Nephron (organoid): ENCODE results near the gene POU2AF2.

Source experiments
- H3K27ac Mint-ChIP-seq, 3 experiments: 2 replicates each; pipeline ENCODE4 v1.8.0; 2020; ENCODE audit warnings: mixed read lengths in 3 of 3, mild to moderate bottlenecking in 2 of 3, moderate library complexity in 1 of 3
- H3K27me3 Mint-ChIP-seq: 2 replicates; pipeline ENCODE4 v1.8.0; 2021; ENCODE audit warnings: low read depth, mild to moderate bottlenecking, moderate library complexity, mixed read lengths
- H3K36me3 Mint-ChIP-seq: 2 replicates; pipeline ENCODE4 v1.8.0; 2020; ENCODE audit warnings: low read depth, mixed read lengths
- H3K4me1 Mint-ChIP-seq: 2 replicates; pipeline ENCODE4 v1.8.0; 2020; ENCODE audit warnings: mixed read lengths
- H3K4me3 Mint-ChIP-seq, 3 experiments: 2 replicates each; pipeline ENCODE4 v1.8.0; 2020; ENCODE audit warnings: mild to moderate bottlenecking in 3 of 3, mixed read lengths in 3 of 3, moderate library complexity in 2 of 3
- H3K9me3 Mint-ChIP-seq: 2 replicates; pipeline ENCODE4 v1.8.0; 2020; ENCODE audit warnings: mixed read lengths
- TF ChIP-seq, protein P1 (sequence below), 3 experiments: fragments of 200-600 bp; sonication (generic); IDR thresholded peaks; one replicate each; pipeline ENCODE4 v1.5.0; 2021; ENCODE audit warnings: antibody characterized with exemption in 3 of 3; ENCODE audit not compliant: unreplicated experiment in 3 of 3

Gene POU2AF2

DNA sequence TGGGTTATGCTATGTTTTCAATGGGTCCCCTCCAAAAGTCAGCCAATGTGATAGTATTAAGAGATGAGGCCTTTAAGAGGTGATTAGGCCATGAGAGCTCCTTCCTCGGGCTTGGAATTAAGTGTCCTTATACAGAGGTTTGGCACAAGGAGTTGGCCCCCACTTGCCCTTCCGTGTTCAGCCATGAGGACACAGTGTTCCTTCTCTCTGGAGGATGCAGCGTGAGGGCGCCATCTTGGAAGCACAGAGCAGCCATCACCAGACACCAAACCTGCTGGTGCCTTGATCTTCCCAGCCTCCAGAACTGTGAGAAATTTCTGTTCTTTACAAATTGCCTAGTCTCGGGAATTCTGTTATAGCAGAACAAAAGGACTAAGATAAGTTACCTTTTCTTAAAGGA, 79.7 kb downstream of the POU2AF2 start:
- no peaks in the 10 kb centered on the region for H3K9me3 Mint-ChIP-seq
- no peak overlapping the region for H3K4me3 Mint-ChIP-seq
- H3K27ac Mint-ChIP-seq, result no peak overlapping the region
- TF ChIP-seq, protein P1, sequence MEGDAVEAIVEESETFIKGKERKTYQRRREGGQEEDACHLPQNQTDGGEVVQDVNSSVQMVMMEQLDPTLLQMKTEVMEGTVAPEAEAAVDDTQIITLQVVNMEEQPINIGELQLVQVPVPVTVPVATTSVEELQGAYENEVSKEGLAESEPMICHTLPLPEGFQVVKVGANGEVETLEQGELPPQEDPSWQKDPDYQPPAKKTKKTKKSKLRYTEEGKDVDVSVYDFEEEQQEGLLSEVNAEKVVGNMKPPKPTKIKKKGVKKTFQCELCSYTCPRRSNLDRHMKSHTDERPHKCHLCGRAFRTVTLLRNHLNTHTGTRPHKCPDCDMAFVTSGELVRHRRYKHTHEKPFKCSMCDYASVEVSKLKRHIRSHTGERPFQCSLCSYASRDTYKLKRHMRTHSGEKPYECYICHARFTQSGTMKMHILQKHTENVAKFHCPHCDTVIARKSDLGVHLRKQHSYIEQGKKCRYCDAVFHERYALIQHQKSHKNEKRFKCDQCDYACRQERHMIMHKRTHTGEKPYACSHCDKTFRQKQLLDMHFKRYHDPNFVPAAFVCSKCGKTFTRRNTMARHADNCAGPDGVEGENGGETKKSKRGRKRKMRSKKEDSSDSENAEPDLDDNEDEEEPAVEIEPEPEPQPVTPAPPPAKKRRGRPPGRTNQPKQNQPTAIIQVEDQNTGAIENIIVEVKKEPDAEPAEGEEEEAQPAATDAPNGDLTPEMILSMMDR (IDR thresholded peaks at IDR 0.05; ENCODE audit: unreplicated experiment in 3 of 3), result no peak
- peaks cover 31% of the 10 kb centered on the region for H3K4me1 Mint-ChIP-seq
- H3K27me3 Mint-ChIP-seq, result peaks cover 7% of the 10 kb centered on the region
- H3K36me3 Mint-ChIP-seq, result no peaks in the 10 kb centered on the region

DNA sequence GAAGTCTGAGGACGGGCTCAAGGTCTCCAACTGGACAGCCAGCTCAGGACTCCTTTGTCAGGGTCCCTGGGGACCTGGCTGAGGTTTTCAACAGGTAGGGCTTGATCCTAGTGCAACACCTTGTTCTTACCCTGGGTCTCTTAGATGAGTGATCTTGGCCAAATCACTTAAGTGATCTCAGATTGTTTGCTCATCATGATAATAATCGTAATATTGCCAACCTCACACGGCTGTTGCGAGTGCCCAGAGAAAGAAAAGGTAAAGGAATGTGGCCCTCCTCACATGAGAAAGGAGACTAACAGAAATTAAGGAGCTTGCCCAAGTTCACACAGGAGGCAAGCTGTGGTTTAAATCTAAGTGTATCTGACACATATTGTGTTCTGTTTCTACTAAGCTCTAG, 81.3 kb downstream of the POU2AF2 start:
- H3K4me3 Mint-ChIP-seq, result no peak overlapping the region
- H3K36me3 Mint-ChIP-seq, result no peaks in the 10 kb centered on the region
- TF ChIP-seq, protein P1 (IDR thresholded peaks at IDR 0.05; ENCODE audit: unreplicated experiment in 3 of 3), result no peak
- H3K4me1 Mint-ChIP-seq, result peaks cover 22% of the 10 kb centered on the region
- H3K9me3 Mint-ChIP-seq, result no peaks in the 10 kb centered on the region
- no peak overlapping the region for H3K27ac Mint-ChIP-seq
- H3K27me3 Mint-ChIP-seq, result no peaks in the 10 kb centered on the region

DNA sequence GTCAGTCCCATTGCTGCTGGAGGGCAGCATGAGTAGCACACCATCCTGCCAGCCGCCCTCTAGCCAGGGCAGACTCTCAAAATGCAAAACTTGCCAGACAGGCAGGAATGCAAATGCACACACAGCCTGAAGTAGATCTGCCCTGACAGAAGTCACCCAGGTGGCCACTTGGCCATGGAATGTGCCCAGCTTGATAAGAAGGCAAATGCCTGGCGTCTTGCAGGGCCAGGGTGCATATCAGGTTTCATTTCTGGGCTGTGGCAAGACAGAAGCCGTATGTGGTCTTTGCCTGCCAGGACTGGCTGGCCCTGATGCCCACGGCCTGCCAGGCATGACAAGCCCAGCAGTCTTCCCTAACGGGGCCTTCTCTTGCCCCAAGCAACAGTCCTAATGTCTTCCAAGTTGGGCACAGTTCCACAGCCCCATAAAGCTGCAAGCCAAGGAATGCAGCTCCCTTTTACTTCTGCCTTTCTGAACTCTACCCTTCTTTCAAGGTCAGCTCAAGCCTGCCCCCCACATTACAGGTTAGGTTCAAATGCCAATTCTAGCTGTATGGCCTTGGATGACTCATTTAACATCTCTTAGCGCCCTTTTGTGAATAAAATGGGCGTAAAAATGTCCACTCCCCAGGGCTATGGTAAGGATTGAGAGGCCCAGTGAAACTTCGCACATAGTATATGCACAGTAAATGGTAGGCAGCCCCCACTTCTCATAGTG, 82.5 kb downstream of the POU2AF2 start:
- no peak overlapping the region for H3K4me3 Mint-ChIP-seq
- TF ChIP-seq, protein P1 (IDR thresholded peaks at IDR 0.05; ENCODE audit: unreplicated experiment in 3 of 3), result no peak
- no peaks in the 10 kb centered on the region for H3K9me3 Mint-ChIP-seq
- H3K27me3 Mint-ChIP-seq, result no peaks in the 10 kb centered on the region
- no peaks in the 10 kb centered on the region for H3K36me3 Mint-ChIP-seq
- H3K4me1 Mint-ChIP-seq, result peaks cover 31% of the 10 kb centered on the region
- H3K27ac Mint-ChIP-seq, result no peak overlapping the region

DNA sequence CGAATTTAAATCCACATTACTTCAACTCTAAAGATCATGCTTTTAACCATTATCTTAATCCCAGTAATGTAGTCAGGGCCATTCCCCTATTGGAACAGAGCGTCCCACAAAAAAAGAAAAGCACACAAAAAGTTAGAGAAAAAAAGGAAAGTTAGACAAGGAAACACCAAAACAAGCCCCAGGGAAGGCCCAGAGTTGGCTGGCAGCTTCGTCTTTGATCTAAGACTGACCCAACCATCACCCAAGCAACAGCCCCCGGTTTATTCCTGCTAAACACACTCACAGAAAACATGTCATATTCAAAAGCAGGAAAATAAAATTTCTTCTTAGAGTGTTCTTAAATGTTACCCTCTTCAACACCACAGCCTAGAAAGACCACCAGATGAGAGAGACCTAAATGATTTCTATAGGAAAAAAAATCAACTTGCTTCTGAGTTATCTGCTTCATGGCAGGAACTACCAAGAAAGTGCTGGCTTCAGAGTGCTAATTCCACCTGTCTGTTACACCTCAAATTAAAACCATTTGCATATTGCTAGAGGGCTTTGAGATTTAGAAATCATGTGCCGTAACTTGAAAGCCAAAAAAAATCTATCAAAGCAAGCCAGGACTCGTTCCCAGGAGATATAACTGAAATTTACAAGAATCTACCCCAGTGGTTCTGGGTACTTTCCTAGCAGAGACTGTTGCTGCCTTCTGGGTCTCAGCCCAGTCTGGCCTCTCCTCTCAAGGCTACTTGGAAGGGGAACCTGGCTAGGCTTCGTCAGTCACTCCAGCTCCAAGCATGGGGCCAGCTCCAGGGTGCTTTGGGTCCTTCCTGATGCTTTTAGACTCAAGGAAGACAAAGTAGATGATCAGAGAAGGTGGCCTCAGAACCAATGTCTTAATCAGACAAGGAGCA, 84.0 kb downstream of the POU2AF2 start:
- Mint-ChIP-seq H3K9me3 (no peaks in the 10 kb centered on the region), H3K27ac (no peak overlapping the region), H3K4me1 (peaks cover 35% of the 10 kb centered on the region), H3K4me3 (no peak overlapping the region), H3K36me3 (no peaks in the 10 kb centered on the region), H3K27me3 (no peaks in the 10 kb centered on the region)
- TF ChIP-seq, protein P1 (IDR thresholded peaks at IDR 0.05; ENCODE audit: unreplicated experiment in 3 of 3), result no peak

DNA sequence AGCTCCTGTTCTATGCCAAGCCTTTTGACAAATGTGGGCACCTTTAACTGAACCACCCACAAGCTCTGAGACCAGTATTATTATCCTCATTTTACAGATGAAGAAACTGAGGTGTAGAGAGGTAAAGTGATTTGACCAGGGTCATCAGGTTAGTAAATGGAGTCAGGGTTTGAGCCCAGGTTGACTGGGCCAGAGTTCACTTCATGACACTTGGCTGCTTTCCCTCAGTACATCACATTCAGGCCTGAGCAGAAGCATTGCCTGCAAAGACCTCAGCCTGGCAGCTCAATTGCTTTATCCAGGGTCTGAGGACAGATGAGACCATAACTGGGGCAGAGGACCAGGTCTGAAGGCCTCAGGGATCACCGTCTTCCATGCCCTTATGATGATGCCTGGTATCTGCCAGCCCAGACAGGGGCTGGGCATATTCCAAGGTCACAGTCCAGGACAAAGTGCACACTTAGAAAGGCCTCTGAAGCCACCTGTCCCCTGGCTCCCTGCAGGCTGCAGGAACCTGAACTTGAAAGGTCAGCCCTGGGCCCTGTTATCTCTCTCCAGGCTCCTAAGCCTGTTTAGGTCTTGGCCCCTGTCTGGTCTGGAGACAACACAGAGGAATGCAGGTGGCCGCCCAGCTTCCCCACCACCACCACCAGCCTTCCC, 84.8 kb downstream of the POU2AF2 start:
- no peaks in the 10 kb centered on the region for H3K36me3 Mint-ChIP-seq
- TF ChIP-seq, protein P1 (IDR thresholded peaks at IDR 0.05; ENCODE audit: unreplicated experiment in 3 of 3), result no peak

More for the DNA sequence above, 84.8 kb downstream of the POU2AF2 start:
- Mint-ChIP-seq H3K27ac (no peak overlapping the region), H3K4me1 (peaks cover 38% of the 10 kb centered on the region), H3K27me3 (peaks cover 4% of the 10 kb centered on the region), H3K9me3 (no peaks in the 10 kb centered on the region), H3K4me3 (no peak overlapping the region)
